Measurements from ENCODE around the gene PTPN2.
A peak's percentile ranks its signal among the peaks of the same experiment; 100 is the strongest.

The PTPN2 gene

GRCh38 chr18:12828116-12829051 is 55.7 kb downstream of the PTPN2 start:
- no peak overlapping the region for H3K9ac ChIP-seq (ENCODE audit: low read length)
- H3K4me2 ChIP-seq (ENCODE audit: low read length) = no peak overlapping the region
- H3K36me3 ChIP-seq (replicated peaks; ENCODE audit: low read depth, low read length) = peaks cover 32% of the 10 kb centered on the region
- H3K4me3 ChIP-seq (ENCODE audit: low read length) = 0 out of 2 replicates have a peak overlapping the region, but pooled peaks have one; percentile 4
- H3K4me1 ChIP-seq (ENCODE audit: low read length) = peaks cover 10% of the 10 kb centered on the region
- H3K79me2 ChIP-seq (ENCODE audit: low read length) = no peaks in the 10 kb centered on the region
- no peaks in the 10 kb centered on the region for H3K27me3 ChIP-seq (ENCODE audit: low read depth, low read length)
- no peaks in the 10 kb centered on the region for H3K9me3 ChIP-seq (ENCODE audit: insufficient read depth, low read length)
- H3K27ac ChIP-seq (ENCODE audit: low read length) = no peak overlapping the region; the same call in 1 of the 2 replicates
- H4K20me1 ChIP-seq (ENCODE audit: insufficient read depth, low read length) = no peaks in the 10 kb centered on the region
- no peak for TF ChIP-seq EZH2phosphoT487 (IDR thresholded peaks at IDR 0.05; ENCODE audit: low read depth)
- no peak for TF ChIP-seq CTCF (IDR thresholded peaks at IDR 0.05; ENCODE audit: low read depth, low read length)
- no peak overlapping the region for H2AFZ ChIP-seq (ENCODE audit: low read depth, low read length)

- Histone ChIP-seq H2AFZ (ENCODE audit: low read depth, low read length) (no peak overlapping the region), H3K9me3 (ENCODE audit: insufficient read depth, low read length) (no peaks in the 10 kb centered on the region), H3K4me2 (ENCODE audit: low read length) (no peak overlapping the region), H3K79me2 (ENCODE audit: low read length) (no peaks in the 10 kb centered on the region), H4K20me1 (ENCODE audit: insufficient read depth, low read length) (no peaks in the 10 kb centered on the region), H3K4me1 (ENCODE audit: low read length) (peaks cover 10% of the 10 kb centered on the region), H3K27ac (ENCODE audit: low read length) (no peak overlapping the region), H3K36me3 (replicated peaks; ENCODE audit: low read depth, low read length) (peaks cover 32% of the 10 kb centered on the region), H3K9ac (ENCODE audit: low read length) (no peak overlapping the region), H3K27me3 (ENCODE audit: low read depth, low read length) (no peaks in the 10 kb centered on the region), H3K4me3 (ENCODE audit: low read length) (no peak overlapping the region)
- TF ChIP-seq CTCF (IDR thresholded peaks at IDR 0.05; ENCODE audit: low read depth, low read length) = no peak
- no peak for TF ChIP-seq EZH2phosphoT487 (IDR thresholded peaks at IDR 0.05; ENCODE audit: low read depth)
These were observed 56.4 kb downstream of the PTPN2 start for GRCh38 chr18:12827588-12827987.

- H3K27ac ChIP-seq (ENCODE audit: low read length) = no peak overlapping the region
- H3K79me2 ChIP-seq (ENCODE audit: low read length) = no peaks in the 10 kb centered on the region
- H3K27me3 ChIP-seq (ENCODE audit: low read depth, low read length) = no peaks in the 10 kb centered on the region
- H2AFZ ChIP-seq (ENCODE audit: low read depth, low read length) = no peak overlapping the region
- H4K20me1 ChIP-seq (ENCODE audit: insufficient read depth, low read length) = no peaks in the 10 kb centered on the region; the same call in 1 of the 2 replicates
- no peak overlapping the region for H3K9ac ChIP-seq (ENCODE audit: low read length)
- no peaks in the 10 kb centered on the region for H3K9me3 ChIP-seq (ENCODE audit: insufficient read depth, low read length)
- H3K36me3 ChIP-seq (replicated peaks; ENCODE audit: low read depth, low read length) = peaks cover 33% of the 10 kb centered on the region
- H3K4me2 ChIP-seq (ENCODE audit: low read length) = no peak overlapping the region
- peaks cover 10% of the 10 kb centered on the region for H3K4me1 ChIP-seq (ENCODE audit: low read length)
- TF ChIP-seq CTCF (IDR thresholded peaks at IDR 0.05; ENCODE audit: low read depth, low read length) (no peak), EZH2phosphoT487 (IDR thresholded peaks at IDR 0.05; ENCODE audit: low read depth) (no peak)
- no peak overlapping the region for H3K4me3 ChIP-seq (ENCODE audit: low read length)
These were observed 58.8 kb downstream of the PTPN2 start for GRCh38 chr18:12825230-12825629.

- H2AFZ ChIP-seq (ENCODE audit: low read depth, low read length) = no peak overlapping the region
- no peaks in the 10 kb centered on the region; the same call in 1 of the 2 replicates for H4K20me1 ChIP-seq (ENCODE audit: insufficient read depth, low read length)
- no peak overlapping the region for H3K4me3 ChIP-seq (ENCODE audit: low read length)
- H3K9ac ChIP-seq (ENCODE audit: low read length) = no peak overlapping the region
- H3K36me3 ChIP-seq (replicated peaks; ENCODE audit: low read depth, low read length) = peaks cover 28% of the 10 kb centered on the region
- no peaks in the 10 kb centered on the region for H3K79me2 ChIP-seq (ENCODE audit: low read length)
- TF ChIP-seq EZH2phosphoT487 (IDR thresholded peaks at IDR 0.05; ENCODE audit: low read depth) (no peak), CTCF (IDR thresholded peaks at IDR 0.05; ENCODE audit: low read depth, low read length) (no peak)
- no peaks in the 10 kb centered on the region for H3K27me3 ChIP-seq (ENCODE audit: low read depth, low read length)
- no peak overlapping the region for H3K27ac ChIP-seq (ENCODE audit: low read length)
- H3K4me1 ChIP-seq (ENCODE audit: low read length) = peaks cover 21% of the 10 kb centered on the region
- no peak overlapping the region for H3K4me2 ChIP-seq (ENCODE audit: low read length)
- no peaks in the 10 kb centered on the region for H3K9me3 ChIP-seq (ENCODE audit: insufficient read depth, low read length)
These were observed 60.1 kb downstream of the PTPN2 start for GRCh38 chr18:12823892-12824291.
